ENCODE results near the gene SULF2. TPM values are rescaled to one million over a fixed set of nuclear protein-coding genes. Genes with fewer than 3 reads are reported as not detected.
"Not testable (repeated sequence)": the region's sequence is repeated elsewhere in the genome, so short reads cannot be mapped to it uniquely, and the experiment has no call there.

Gene SULF2
- total RNA-seq, 1 donor from 2014 or later = 40.4 TPM

- no peak overlapping the region for H3K27ac Mint-ChIP-seq (ENCODE audit: unreplicated experiment)
- H3K4me1 Mint-ChIP-seq (ENCODE audit: unreplicated experiment) = peaks cover 5% of the 10 kb centered on the region
- DNase-seq (ENCODE audit: extremely low spot score, unreplicated experiment) = no peak
- no peaks in the 10 kb centered on the region for H3K9me3 Mint-ChIP-seq (ENCODE audit: unreplicated experiment)
- no peaks in the 10 kb centered on the region for H3K36me3 Mint-ChIP-seq (ENCODE audit: unreplicated experiment)
- no peak overlapping the region for H3K4me3 Mint-ChIP-seq (ENCODE audit: unreplicated experiment)
- TF ChIP-seq, protein P1, sequence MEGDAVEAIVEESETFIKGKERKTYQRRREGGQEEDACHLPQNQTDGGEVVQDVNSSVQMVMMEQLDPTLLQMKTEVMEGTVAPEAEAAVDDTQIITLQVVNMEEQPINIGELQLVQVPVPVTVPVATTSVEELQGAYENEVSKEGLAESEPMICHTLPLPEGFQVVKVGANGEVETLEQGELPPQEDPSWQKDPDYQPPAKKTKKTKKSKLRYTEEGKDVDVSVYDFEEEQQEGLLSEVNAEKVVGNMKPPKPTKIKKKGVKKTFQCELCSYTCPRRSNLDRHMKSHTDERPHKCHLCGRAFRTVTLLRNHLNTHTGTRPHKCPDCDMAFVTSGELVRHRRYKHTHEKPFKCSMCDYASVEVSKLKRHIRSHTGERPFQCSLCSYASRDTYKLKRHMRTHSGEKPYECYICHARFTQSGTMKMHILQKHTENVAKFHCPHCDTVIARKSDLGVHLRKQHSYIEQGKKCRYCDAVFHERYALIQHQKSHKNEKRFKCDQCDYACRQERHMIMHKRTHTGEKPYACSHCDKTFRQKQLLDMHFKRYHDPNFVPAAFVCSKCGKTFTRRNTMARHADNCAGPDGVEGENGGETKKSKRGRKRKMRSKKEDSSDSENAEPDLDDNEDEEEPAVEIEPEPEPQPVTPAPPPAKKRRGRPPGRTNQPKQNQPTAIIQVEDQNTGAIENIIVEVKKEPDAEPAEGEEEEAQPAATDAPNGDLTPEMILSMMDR (IDR thresholded peaks at IDR 0.05) = no peak
- peaks cover 78% of the 10 kb centered on the region for H3K27me3 Mint-ChIP-seq (ENCODE audit: unreplicated experiment)
Observed at GRCh38 chr20:47809161-47809960, 24.1 kb upstream of the SULF2 start.

DNA sequence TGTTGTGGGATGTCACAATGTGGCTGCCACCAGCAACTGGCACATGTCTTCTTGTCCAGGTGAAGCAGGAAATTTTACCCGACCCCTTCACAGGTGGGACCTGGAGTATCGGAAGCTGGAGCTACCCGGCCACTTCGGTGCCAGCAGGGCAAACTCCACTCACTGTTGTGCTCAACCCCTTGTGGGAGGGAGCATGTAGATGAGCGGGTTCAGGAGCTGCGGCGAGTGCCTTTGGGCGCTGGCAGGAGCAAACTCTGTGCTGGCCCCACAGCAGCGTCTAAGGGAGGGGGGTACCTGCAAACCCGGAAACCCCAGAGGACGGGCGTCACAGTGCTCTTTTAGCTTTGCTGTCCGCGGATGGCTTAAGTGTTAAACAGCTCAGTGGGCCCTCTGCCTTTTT lies 20.7 kb upstream of the SULF2 start:
- Mint-ChIP-seq H3K36me3 (ENCODE audit: unreplicated experiment) (no peaks in the 10 kb centered on the region), H3K27me3 (ENCODE audit: unreplicated experiment) (peaks cover 52% of the 10 kb centered on the region), H3K27ac (ENCODE audit: unreplicated experiment) (no peak overlapping the region), H3K4me3 (ENCODE audit: unreplicated experiment) (no peak overlapping the region), H3K9me3 (ENCODE audit: unreplicated experiment) (no peaks in the 10 kb centered on the region), H3K4me1 (ENCODE audit: unreplicated experiment) (peaks cover 5% of the 10 kb centered on the region)
- DNase-seq (ENCODE audit: extremely low spot score, unreplicated experiment) = no peak
- TF ChIP-seq, protein P1 (IDR thresholded peaks at IDR 0.05) = no peak

DNA sequence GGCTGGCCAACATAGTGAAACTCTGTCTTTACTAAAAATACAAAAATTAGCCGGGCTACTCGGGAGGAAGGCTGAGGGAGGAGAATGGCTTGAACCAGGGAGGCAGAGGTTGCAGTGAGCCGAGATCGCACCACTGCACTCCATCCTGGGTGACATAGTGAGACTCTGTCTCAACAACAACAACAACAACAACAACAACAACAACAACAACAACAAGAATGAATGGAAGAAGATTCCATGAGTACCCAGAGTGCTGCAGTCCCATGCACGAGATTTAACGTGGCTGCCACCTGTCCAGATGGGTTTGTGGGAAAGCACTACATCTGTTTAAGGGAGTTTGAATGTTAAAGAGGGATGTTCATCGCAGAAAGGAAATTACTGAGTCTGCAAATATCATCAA lies 19.7 kb upstream of the SULF2 start:
- not testable (repeated sequence) for H3K9me3 Mint-ChIP-seq (ENCODE audit: unreplicated experiment); H3K36me3 Mint-ChIP-seq (ENCODE audit: unreplicated experiment); DNase-seq (ENCODE audit: extremely low spot score, unreplicated experiment); H3K4me1 Mint-ChIP-seq (ENCODE audit: unreplicated experiment); H3K27ac Mint-ChIP-seq (ENCODE audit: unreplicated experiment); H3K4me3 Mint-ChIP-seq (ENCODE audit: unreplicated experiment)
- peaks cover 45% of the 10 kb centered on the region for H3K27me3 Mint-ChIP-seq (ENCODE audit: unreplicated experiment)

DNA sequence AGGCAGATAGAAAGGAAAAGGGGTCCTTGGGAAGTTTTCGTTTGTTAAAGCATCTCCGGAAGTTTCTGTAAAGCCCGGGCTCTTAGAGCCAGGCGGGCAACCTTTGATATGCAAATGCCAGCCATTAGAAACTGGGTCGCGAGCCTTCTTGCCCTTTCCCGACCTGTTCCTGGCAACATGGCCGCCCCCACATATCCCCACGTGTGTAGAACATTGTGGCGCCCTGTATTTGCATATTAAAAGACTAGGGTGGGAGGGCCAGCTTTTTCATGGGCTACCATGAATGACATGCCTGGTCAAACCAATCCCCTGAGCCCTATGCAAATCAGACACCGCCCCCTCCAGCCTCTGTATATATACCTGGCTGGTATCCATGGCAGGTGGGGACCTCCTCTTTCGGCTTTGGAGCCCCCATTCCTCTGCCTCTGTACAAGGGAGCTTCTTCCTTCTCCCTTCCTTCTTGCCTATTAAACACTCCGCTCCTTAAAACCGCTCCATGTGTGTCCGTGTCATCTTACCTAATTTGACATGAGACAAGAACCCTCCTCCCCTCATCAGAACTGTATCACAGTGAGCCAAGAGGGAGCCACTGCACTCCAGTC lies 19.0 kb upstream of the SULF2 start:
- not testable (repeated sequence) for H3K36me3 Mint-ChIP-seq (ENCODE audit: unreplicated experiment); H3K9me3 Mint-ChIP-seq (ENCODE audit: unreplicated experiment)
- peaks cover 39% of the 10 kb centered on the region for H3K27me3 Mint-ChIP-seq (ENCODE audit: unreplicated experiment)

GRCh38 chr20:47802975-47803374 lies 17.7 kb upstream of the SULF2 start:
- no peak for DNase-seq (ENCODE audit: extremely low spot score, unreplicated experiment)
- TF ChIP-seq, protein P1 (IDR thresholded peaks at IDR 0.05) = no peak
- no peaks in the 10 kb centered on the region for H3K36me3 Mint-ChIP-seq (ENCODE audit: unreplicated experiment)
- H3K27me3 Mint-ChIP-seq (ENCODE audit: unreplicated experiment) = peaks cover 45% of the 10 kb centered on the region
- no peaks in the 10 kb centered on the region for H3K9me3 Mint-ChIP-seq (ENCODE audit: unreplicated experiment)
- peaks cover 3% of the 10 kb centered on the region for H3K4me1 Mint-ChIP-seq (ENCODE audit: unreplicated experiment)
- H3K27ac Mint-ChIP-seq (ENCODE audit: unreplicated experiment) = no peak overlapping the region
- no peak overlapping the region for H3K4me3 Mint-ChIP-seq (ENCODE audit: unreplicated experiment)

More for the DNA sequence above, 19.0 kb upstream of the SULF2 start:
- H3K4me1 Mint-ChIP-seq (ENCODE audit: unreplicated experiment); H3K27ac Mint-ChIP-seq (ENCODE audit: unreplicated experiment); H3K4me3 Mint-ChIP-seq (ENCODE audit: unreplicated experiment); DNase-seq (ENCODE audit: extremely low spot score, unreplicated experiment): not testable (repeated sequence)

DNA sequence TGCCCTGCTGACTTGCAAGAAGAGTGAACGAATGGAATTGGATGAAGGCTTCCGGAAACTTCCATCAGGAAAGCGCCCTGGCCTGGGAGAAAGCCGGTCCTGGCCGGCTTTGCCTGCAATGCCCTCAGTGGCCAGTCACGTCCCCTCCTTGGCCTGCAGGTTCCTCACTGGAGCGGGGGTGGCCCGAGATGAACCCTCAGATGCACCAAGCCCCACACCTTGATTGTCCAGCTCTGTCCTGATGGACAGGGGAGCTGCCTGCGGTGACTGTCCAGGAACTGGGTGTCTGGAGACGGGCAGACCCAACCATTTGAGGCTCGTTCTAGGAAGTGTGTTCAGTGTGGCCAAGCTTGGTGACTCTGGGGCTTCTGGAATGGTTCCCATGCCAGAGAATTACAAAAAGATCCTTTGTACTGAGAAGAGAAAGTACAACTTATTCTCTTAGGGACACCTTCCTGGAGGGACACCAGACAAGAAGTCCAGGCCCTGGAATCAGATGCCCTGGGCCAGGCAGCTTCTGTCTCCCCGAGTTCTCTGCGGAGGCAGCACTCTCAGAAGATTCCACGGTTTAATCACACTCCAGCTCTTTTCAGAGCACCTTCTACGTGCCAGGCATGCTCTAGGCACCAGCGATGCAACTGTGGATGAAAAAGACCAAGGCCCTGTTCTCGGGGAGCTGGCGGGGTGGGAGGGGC lies 17.1 kb upstream of the SULF2 start:
- DNase-seq (ENCODE audit: extremely low spot score, unreplicated experiment) = no peak
- Mint-ChIP-seq H3K36me3 (ENCODE audit: unreplicated experiment) (no peaks in the 10 kb centered on the region), H3K27me3 (ENCODE audit: unreplicated experiment) (peaks cover 43% of the 10 kb centered on the region), H3K4me3 (ENCODE audit: unreplicated experiment) (no peak overlapping the region), H3K9me3 (ENCODE audit: unreplicated experiment) (no peaks in the 10 kb centered on the region), H3K27ac (ENCODE audit: unreplicated experiment) (no peak overlapping the region), H3K4me1 (ENCODE audit: unreplicated experiment) (peaks cover 3% of the 10 kb centered on the region)
- TF ChIP-seq, protein P1 (IDR thresholded peaks at IDR 0.05) = no peak

Data from osteocyte (in vitro differentiated cells).